Measurements from ENCODE around the gene DUSP22. TPM values are rescaled to one million over a fixed set of nuclear protein-coding genes. Genes with fewer than 3 reads are reported as not detected.

Gene DUSP22
- total RNA-seq, 1 experiment from 2014 or later: 34.8 TPM

GRCh38 chr6:343960-344815, 51.9 kb downstream of the DUSP22 start:
- H3K27ac ChIP-seq (ENCODE audit: low read length): no peak overlapping the region
- ChIA-PET POLR2A (no interaction called here), CTCF (no interaction called here)
- in situ Hi-C loops (cut with HindIII; ENCODE audit: low pct_unique_long_range_greater_than_20kb, low sequenced_read_pairs) (no loop called here), intact Hi-C loops (cut with micrococcal nuclease; ENCODE audit: unreplicated experiment) (no loop called here)
- no peak for TF ChIP-seq CTCF (IDR thresholded peaks at IDR 0.05)
- TF ChIP-seq POLR2AphosphoS5 (IDR thresholded peaks at IDR 0.05; ENCODE audit: low read depth, low read length): no peak
- no peak for TF ChIP-seq TCF7L2 (IDR thresholded peaks at IDR 0.05; ENCODE audit: low read depth, low read length)
- TF ChIP-seq SIN3A (IDR thresholded peaks at IDR 0.05; ENCODE audit: borderline replicate concordance, insufficient read depth, low read depth, low read length): no peak
- TF ChIP-seq REST (IDR thresholded peaks at IDR 0.05; ENCODE audit: insufficient read depth in 1 of 2, low read depth in 2 of 2, low read length in 1 of 2): no peak
- no peak for ATAC-seq
- no peaks in the 10 kb centered on the region for H3K27me3 ChIP-seq (ENCODE audit: control insufficient read depth, insufficient read depth, low read length)
- no peak for DNase-seq (ENCODE audit: low read depth, low spot score)
- H3K9me3 ChIP-seq (ENCODE audit: control insufficient read depth, insufficient read depth, low read depth, low read length): no peaks in the 10 kb centered on the region
- H3K4me1 ChIP-seq (ENCODE audit: control insufficient read depth, insufficient read depth, low read length): no peaks in the 10 kb centered on the region
- H3K36me3 ChIP-seq (ENCODE audit: control insufficient read depth, insufficient read depth, low read length): no peaks in the 10 kb centered on the region
- BruUV-seq (replicated peaks): no TSS peak
- H3K4me3 ChIP-seq (ENCODE audit: low read depth in 2 of 2, low read length in 2 of 2): no peak overlapping the region

GRCh38 chr6:344816-345340, 52.6 kb downstream of the DUSP22 start:
- Histone ChIP-seq H3K36me3 (ENCODE audit: control insufficient read depth, insufficient read depth, low read length) (no peaks in the 10 kb centered on the region), H3K9me3 (ENCODE audit: control insufficient read depth, insufficient read depth, low read depth, low read length) (no peaks in the 10 kb centered on the region), H3K4me1 (ENCODE audit: control insufficient read depth, insufficient read depth, low read length) (no peaks in the 10 kb centered on the region), H3K4me3 (ENCODE audit: low read depth in 2 of 2, low read length in 2 of 2) (no peak overlapping the region), H3K27me3 (ENCODE audit: control insufficient read depth, insufficient read depth, low read length) (no peaks in the 10 kb centered on the region), H3K27ac (ENCODE audit: low read length) (no peak overlapping the region)
- no TSS peak for BruUV-seq (replicated peaks)
- POLR2A ChIA-PET: no interaction called here
- TF ChIP-seq POLR2AphosphoS5 (IDR thresholded peaks at IDR 0.05; ENCODE audit: low read depth, low read length): no peak
- no peak for TF ChIP-seq CTCF (IDR thresholded peaks at IDR 0.05)
- no peak for TF ChIP-seq TCF7L2 (IDR thresholded peaks at IDR 0.05; ENCODE audit: low read depth, low read length)
- no peak for TF ChIP-seq SIN3A (IDR thresholded peaks at IDR 0.05; ENCODE audit: borderline replicate concordance, insufficient read depth, low read depth, low read length)
- TF ChIP-seq REST (IDR thresholded peaks at IDR 0.05; ENCODE audit: insufficient read depth in 1 of 2, low read depth in 2 of 2, low read length in 1 of 2): no peak
- CTCF ChIA-PET: no interaction called here
- in situ Hi-C loops (cut with HindIII; ENCODE audit: low pct_unique_long_range_greater_than_20kb, low sequenced_read_pairs) (no loop called here), intact Hi-C loops (cut with micrococcal nuclease; ENCODE audit: unreplicated experiment) (no loop called here)
- no peak for ATAC-seq
- no peak for DNase-seq (ENCODE audit: low read depth, low spot score)
